Epithelial cell of esophagus (primary cell): Measurements from ENCODE around the gene CDKN2B-AS1.

ENCODE experiments used
- DNase-seq: peaks from one replicate; pipeline ENCODE4 v3.0.0; 2010; ENCODE audit warnings: low read depth
- H3K4me3 ChIP-seq: 2 replicates; pipeline ENCODE4 v1.5.1; 2011; ENCODE audit warnings: mild to moderate bottlenecking, low read length, control low read depth
- CTCF ChIP-seq: IDR thresholded peaks from 2 replicates; pipeline ENCODE4 v1.5.1; 2011; ENCODE audit warnings: low read depth, mild to moderate bottlenecking, low read length, control low read depth, inconsistent platforms; ENCODE audit not compliant: insufficient read depth; ENCODE audit errors: missing control alignments

The CDKN2B-AS1 gene

DNA sequence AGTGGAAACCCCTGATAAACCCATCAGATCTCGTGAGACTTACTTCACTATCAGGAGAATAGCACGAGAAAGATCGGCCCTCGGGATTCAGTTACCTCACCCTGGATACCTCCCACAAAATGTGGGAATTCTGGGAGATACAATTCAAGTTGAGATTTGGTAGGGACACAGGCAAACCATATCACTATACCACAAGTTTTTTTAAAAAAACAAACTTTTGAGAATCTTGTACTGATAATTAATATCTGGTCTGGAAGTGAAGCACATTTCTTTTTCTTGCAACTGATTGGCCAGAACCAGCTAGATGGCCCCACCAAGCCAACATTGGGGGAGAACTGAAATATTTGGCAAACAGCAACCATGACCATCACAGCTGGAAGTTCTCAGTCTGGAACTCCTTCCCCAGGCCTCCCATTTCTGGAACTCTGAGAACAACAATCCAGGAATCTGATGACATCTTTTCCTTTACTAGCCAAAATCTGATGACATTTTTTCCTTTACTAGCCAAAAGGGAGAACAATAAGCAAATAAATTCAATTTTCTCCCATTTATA is 66.3 kb downstream of the CDKN2B-AS1 start:
- no peak for TF ChIP-seq CTCF
- H3K4me3 ChIP-seq = no peak overlapping the region
- no peak for DNase-seq

DNA sequence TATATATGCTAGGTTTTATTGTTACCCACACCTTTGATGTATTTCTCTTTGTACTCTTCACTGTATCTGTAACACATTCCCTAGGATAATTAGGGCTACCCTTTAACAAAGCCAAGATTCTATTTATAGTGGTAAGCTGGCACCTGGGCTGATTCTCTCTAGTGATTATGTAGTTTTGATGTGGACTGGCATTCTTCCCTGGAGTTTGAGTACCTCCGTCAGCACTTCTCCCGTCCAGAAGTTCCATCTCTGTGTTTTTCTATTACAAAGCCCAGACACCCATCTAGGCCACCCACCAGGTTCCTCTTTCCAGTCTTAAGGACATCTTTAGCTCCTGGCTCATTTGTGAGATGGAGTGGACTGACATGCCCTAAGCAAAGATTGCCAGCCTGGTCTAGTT is 70.4 kb downstream of the CDKN2B-AS1 start:
- no peak for DNase-seq
- no peak for TF ChIP-seq CTCF
- H3K4me3 ChIP-seq = no peak overlapping the region

DNA sequence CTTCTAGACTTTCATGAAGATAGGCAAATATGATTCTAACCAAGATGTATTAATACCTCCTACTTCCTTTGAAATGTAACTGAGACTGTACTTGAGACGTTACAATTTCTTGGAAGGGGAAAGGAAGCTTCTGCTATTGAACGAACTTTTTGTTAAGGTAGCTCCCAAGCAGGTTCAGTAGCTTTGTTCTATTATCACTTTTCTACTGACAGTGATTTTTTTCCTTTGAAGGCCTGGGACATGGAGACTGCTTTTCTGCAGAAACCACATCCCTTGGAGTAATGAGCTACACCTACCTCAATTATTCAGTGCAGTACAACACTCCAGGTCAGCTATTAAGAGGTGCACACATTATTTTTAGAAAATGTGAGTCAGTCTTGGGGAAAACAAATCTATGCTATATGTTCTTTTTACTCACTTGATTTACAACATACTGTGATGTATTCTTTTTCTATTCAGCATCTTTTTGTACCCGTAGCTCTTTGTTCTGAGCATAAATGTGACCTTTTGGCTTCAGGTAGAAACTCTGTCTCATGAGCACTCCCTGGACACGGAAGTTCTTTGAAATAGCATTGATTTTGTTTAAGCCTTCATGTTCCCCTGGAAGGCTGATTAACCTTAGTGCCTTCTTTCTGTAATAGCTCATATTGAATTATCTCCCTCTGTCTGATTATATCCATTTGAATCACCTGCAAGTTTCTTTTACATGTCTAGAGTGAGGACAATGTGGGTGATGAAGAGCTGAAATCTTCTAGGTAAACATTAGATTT is 71.0 kb downstream of the CDKN2B-AS1 start:
- no peak for TF ChIP-seq CTCF
- H3K4me3 ChIP-seq = no peak overlapping the region
- no peak for DNase-seq

DNA sequence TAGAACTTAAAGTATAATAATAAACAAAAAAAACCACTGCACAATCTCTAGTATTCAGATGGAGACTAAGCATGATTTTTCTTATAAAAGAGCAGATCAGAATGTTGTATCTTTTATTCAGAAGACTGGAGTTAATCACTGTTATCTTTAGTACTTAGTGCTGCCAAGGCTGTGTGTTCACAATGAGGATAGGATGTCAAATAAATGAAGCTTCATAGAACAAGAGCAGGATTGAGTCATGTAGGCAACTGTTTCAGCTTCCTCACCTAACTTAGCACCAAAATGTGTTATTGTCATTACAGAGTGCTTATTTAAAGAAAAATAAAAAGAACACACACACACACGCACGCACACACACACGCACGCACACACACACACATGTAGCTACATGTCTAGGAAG is 72.6 kb downstream of the CDKN2B-AS1 start:
- no peak for DNase-seq
- no peak for TF ChIP-seq CTCF
- H3K4me3 ChIP-seq = no peak overlapping the region

DNA sequence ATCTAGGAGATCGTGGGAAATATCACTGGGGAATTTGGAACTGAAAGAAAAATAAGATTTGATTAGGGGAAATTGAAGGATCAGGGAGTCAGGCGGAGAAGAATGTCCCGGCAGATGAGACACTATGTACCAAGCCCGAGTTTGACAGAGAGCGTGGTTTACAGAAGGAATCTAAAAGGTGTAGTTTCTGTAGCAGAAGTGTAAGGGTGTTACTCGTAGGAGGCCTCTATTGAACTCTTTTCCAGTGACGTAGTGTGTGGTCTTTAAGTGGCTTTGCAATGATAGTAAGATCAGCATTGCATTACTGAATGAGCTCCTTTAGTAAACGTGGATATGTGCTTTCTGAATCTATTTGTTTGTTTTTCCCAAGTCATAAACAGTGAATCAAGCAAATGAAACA is 73.8 kb downstream of the CDKN2B-AS1 start:
- H3K4me3 ChIP-seq = no peak overlapping the region
- TF ChIP-seq CTCF = no peak
- DNase-seq = no peak

DNA sequence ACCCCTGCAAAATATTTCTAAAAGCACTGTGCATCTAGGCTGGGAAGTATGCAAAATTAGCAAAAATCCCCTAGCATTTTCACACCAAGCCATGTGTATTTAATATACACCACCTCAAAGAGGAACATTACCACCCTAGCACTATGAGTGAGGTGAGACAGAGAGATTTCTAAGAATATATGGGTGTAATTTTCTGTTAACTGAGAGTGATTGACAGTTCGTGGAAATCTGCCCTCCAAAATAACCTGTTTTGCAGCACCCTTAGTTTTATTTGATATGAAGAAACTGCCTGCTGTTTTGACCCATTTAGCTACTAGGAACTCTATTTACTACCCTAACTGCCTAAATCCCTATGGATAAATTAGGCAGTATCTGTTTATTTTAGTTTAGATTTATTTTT is 78.8 kb downstream of the CDKN2B-AS1 start:
- no peak overlapping the region for H3K4me3 ChIP-seq
- no peak for DNase-seq
- TF ChIP-seq CTCF = no peak

GRCh38 chr9:22078081-22078480 is 83.5 kb downstream of the CDKN2B-AS1 start:
- no peak overlapping the region for H3K4me3 ChIP-seq
- DNase-seq = no peak
- no peak for TF ChIP-seq CTCF
